GM19328 (cell line): ENCODE measurements around the gene INHBA.

Source experiments
- ATAC-seq: cut with Tn5 transposase; IDR thresholded peaks from one replicate; pipeline ENCODE4 v1.9.1; 2021; ENCODE audit warnings: mild to moderate bottlenecking, moderate library complexity; ENCODE audit not compliant: unreplicated experiment

The INHBA gene

DNA sequence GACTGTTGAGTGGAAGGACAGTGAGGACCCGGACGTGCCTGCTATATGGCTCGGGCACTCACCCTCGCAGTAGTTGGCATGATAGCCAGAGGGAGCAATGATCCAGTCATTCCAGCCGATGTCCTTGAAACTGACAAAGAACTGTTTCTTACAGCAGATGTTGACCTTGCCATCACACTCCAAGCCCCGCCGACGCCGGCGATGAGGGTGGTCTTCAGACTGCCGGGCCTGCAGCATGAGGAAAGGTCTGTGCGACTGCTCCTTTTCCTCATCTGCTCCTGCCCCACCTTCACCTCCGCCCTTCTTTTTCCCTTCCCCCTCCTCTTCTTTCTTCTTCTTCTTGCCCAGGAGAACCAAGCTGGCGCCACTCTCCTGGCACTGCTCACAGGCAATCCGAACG, 13.1 kb downstream of the INHBA start:
- no peak for ATAC-seq

DNA sequence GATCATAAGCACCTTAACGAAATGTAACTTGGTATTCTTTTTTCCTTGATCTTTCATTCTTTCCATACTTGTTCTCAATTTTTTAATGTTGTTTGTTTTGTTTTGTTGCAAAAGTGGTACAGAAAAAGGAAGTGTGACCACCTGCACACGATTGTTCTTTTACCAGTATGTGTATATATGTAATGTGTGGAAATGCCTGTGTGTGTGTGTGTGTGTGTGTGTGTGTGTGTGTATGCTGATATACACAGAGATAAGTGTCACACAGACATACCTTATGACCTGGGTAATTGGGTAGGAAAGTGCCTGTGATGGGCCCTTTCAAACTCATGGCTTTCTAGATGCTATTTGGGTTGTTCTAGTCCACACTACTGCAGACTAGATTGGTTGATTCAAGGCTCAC, 14.0 kb downstream of the INHBA start:
- no peak for ATAC-seq

DNA sequence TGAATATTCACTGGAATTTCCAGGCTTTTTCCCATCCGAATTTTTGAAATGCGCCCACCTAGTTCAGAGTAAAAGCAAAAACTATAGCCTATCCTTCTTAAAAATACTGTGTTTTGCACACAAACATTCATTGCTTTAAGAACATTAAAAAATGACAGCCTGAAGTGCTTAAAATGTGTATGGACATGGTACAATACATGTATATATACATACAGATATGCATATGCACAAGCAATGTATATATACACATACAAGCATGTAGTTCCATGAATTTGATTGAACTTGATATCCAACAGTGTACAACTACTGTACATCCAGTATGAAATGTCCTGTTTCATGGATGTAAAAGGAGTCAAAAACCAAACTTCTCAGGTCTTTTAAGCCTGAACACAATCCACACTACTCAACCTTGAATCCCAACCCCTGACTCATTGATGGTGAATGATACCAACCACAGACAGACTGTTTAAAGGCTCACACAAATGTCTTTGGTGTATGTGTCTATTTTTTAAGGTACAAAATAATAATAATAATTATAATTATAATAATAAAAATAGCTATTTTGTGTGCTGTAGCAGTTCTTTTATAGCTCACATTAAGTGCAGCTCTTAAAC, 14.8 kb downstream of the INHBA start:
- ATAC-seq, result no peak

DNA sequence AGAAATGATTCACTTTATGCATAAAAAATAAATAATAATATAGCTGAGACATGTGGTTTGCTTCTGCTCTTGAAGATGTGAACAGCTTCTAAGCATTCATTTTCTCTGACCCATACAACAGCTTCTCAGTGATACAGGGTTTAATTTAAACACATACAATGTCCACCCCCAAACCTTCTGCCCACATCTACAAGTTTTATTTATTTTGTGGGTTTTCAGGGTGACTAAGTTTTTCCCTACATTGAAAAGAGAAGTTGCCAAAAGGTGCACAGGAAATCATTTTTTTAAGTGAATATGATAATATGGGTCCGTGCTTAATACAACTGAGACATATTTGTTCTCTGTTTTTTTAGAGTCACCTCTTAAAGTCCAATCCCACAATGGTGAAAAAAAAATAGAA, 17.2 kb downstream of the INHBA start:
- ATAC-seq, result no peak

DNA sequence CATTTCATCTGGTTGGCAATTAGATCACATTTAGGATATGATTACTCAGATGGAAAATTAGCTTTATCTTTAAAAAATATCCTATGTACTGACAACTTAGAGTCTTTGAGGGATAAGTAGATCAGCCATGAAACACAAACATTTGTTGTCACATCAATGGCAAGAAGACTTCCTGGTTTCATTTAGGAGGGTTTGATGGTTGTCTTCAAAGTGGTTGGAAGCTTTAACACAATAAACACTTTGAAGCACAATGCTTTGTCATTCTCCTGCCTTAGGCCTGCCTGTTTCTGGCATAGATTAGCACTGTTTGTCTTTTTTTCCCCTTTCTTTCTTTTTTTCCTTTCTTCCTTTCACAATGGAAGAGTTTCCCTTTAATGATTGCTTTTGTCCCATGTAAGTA, 20.5 kb downstream of the INHBA start:
- ATAC-seq, result no peak

DNA sequence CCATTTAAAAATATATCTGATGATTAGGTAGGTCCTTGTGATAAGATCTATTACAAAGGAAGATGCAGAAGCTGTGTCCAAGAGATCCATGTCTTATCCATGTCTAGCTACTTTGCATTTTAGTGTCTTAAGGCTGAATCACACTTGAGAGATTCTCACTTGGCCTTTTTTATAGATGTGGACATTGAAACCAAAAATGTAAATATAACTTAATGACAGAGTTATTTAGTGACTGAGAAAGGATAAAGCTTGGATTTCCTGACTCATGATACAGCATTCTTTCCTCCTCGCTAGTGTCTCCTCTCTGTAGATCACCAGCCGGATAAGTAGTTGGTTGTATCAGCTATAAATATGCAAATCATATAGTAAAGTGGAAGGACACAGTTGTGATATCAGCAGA, 23.3 kb downstream of the INHBA start:
- ATAC-seq, result no peak

DNA sequence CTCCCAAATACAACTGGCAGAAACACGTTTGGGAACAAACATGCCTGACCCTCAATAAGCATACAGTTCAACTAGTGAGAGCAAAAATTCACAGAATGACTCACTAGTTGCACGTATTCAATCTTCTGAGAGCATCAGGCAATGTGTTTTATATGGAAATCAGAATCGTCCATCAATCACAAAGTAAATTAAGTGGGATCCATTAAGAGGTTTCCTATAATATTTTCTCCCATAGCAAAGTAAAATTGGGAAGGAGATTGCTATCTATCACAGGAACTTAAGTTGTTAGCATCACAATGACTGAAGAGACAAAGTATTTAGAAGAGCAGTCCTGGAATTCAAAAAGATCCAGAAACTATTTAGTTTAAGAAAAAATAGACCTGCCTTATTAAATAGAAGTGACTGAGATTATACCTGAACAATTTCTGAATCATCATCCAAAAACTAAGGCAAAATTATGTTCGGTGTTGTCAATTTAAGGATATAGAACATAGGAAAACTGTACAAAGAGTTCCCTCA, 28.3 kb downstream of the INHBA start:
- no peak for ATAC-seq

DNA sequence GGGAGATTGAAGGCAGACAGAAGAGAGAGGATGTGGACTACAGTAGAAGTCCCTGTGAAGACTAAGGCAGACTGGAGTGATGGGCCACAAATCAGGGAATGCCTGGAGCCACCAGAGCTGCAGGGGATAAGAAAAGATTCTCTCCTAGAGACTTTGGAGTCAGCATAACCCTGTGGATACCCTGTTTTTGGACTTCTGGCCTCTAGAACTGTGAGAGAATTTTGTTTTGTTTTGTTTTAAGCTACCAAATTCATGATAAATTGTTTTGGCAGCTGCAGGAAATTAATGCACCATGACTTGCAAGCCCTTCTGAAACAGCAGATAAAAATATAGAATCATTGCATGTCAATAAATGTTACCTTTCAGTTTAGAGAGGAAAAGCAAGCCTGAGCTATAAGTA, 41.3 kb downstream of the INHBA start:
- no peak for ATAC-seq

DNA sequence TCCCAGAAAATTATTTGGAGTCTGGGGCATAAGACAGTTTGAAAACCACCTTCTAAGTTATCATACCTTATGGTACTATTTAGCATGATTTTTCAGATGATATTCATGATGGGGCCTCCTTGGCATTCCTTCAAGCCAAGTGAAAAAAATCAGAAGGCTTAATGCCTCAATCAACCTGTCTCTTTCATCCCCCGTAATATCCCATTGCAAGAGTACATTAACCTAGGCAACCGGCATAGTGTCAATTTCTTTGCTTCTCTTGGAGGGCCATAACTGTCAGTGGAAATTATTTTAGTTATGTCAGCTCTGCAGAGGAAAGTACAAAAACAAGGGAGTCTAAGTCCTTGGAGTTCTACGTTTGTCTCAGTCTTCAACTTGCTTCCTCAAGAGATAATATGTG, 43.4 kb downstream of the INHBA start:
- no peak for ATAC-seq

DNA sequence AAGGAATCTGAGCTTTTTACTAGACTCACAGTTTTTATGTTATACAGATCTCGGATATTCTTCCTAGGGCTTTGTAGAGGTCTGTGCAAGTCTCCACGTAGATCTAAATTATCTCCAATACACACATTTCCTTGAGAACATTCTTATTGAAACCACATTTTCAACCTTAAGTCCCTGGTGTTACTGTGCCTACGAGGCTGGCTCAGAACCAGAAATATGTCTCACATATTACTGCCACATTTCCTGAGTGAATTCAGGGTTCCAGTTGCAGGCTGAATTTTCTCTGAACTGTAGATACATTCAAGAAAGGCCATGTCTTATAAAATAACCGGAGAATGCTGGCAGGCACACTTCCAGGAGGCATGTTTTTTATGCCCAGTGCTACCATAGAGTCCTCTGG, 46.5 kb downstream of the INHBA start:
- no peak for ATAC-seq

DNA sequence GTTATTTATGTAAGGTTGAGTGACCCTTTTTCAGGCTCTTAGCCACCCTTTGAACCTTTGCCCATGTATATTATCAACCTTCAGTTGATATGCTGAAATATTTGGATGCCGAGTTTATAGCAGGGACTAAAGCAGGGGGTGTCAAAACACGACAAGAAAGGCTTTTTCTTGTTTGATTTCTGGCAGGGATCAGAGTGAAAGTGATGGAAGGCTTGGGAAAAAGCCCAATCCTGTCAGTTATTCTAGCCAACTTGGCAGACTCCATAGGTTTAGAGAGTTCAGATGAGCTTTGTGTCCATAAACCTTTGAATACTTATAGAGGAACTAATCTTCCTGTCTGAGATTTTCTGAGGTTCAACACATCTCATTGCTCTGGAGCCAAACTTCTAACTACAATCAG, 47.5 kb downstream of the INHBA start:
- ATAC-seq, result no peak

DNA sequence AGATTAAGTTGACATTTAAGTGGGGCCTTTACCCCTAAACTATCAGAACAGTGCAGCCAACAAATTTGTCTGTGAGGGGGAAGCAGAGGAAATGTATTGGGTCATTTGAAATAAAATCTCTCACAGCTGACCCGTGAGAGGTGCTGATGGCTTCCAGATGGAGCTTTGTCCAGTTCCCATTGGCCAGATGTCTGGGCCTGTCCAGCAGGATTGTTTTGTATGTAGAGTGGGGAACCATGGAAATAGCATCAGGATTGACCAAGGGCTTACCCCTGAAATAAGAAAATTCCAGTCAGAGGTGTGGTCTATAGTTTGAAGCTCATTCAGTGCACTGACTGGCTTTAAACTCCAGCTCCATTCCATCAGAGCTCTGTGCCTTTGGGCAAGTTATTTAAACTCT, 50.6 kb downstream of the INHBA start:
- ATAC-seq, result no peak

DNA sequence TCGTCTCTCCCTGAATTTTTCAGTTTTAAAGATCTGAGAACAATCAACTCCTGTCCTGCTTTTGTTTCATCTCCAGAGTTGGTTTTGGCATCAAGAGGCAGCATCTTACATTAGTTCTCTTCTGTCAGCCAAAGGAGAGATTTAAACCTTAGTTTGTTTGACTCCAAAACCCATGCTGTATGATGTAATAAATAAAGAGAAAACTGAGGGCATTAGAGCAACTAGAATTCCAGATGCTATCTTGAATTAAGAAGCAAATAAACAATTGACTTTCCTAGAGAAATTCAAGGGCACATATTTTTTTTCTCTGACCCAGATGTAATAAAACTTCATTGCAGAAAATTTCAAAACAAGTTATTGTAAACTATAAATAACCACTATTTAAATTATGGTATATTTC, 54.4 kb downstream of the INHBA start:
- no peak for ATAC-seq

DNA sequence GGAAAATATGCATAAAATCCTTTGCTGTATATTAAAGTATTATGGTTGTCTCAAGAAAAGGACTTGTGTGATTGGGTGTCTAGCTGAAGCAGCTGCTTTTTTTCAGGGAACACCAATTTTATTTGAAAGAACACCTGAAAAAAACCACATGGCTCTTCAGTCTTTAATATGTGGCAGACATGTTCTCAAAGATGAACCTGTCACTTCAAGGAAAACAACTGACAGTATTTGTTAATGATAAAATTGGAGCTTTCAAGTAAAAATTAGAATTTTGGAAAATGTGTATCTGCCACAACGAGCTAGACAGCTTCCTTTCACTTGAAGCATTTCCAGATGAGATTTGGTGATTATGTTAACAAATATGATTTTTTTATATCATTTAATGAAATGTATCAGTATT, 59.3 kb downstream of the INHBA start:
- no peak for ATAC-seq

DNA sequence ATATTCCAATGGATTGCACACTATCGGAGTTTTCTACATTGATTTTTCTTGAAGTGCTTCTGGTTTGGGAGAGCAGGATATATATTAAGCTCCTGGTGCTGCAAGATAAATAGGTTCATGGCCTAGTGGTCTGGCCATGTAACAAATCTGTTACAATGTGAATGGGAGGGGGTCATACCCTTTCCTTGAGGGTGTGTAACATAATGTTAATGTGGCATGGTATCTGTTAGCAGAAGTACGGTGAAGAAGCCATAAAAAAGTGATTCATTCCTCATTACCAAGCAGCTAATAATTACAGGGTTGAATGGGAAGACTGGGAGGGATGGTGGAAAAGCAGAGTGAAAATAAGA, 61.2 kb downstream of the INHBA start:
- ATAC-seq, result no peak

DNA sequence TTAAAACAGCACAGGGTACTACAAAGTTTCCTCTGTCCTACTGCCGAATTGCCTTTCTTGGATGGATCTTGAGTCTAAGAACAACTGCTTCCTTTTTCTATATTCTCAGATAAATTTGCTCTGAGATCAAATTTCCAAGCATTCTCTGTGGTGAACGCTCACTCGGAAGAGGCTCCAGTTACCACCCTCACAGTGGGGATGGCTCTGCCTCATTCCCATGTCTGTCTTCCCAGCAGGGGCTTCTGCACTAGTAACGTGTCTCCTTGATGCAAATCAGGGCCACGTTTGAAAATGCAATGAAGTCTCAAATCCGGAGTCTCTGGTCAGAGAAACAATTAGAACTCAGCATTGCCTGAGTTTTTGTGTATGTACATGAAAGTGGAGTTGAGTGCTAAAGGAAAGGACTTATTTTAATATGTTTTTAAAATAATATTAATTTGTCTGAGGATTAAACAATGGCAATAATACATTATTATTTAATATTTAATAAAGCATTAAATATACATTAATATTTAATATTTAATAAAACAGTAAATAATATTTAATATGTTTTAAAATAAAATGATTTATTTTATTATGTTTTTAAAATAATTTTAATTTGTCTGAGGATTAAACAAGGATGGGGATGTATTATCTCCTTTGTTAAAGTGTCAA, 61.8 kb downstream of the INHBA start:
- ATAC-seq, result no peak

DNA sequence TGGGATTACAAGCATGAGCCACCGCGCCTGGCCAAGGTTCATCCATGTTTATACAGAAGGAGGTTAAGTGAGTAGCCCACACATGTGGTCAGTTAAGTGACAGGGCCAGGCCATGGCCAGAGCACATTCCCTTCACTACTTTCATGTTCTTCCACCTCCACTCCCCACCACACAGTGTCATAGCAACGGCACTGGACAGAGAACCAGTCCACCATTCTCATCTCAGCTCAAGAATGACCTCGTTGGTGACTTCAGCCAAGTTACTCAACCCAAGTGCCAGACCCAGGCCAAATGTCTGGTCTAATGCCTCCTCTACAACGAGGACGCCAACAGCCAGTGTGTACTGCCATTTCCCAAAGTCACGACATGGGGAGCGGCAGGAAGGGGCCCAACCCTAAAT, 62.4 kb downstream of the INHBA start:
- no peak for ATAC-seq

DNA sequence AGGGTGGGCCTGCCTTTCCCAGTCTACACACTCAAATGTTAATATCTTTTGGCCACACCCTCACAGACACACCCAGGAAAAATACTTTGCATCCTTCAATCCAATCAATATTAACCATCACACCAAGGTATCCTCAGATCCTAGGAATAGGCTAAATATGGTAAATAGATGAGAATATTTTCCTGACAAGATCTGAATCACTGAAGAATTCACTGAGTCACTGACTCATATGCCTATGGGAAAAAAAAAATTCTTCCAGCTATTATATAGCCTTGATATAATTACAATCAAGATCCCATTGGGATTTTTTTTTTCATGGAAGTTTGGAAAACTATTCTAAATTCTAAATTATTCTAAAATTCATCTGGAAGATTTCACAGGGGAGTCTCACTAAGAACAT, 65.8 kb downstream of the INHBA start:
- no peak for ATAC-seq
